T-helper 17 cell (primary cell): ENCODE measurements around the gene JAZF1. TPM values are rescaled to one million over a fixed set of nuclear protein-coding genes. Genes with fewer than 3 reads are reported as not detected.

ENCODE experiments used
- ATAC-seq: fragments of 150-1000 bp; cut with Tn5 transposase; 2 replicates; pipeline ENCODE4 v1.10.0; 2021; ENCODE audit warnings: mild to moderate bottlenecking, moderate library complexity
- DNase-seq, 3 donors: peaks; one replicate each; pipeline versions ENCODE4 v3.0.0 to v3.0.0-alpha.2; 2020 to 2021
- H3K9me3 ChIP-seq: one replicate; pipeline ENCODE4 v1.7.0; 2013; ENCODE audit warnings: low read length, mild to moderate bottlenecking; ENCODE audit not compliant: control insufficient read depth, poor library complexity, severe bottlenecking
- H3K27ac Mint-ChIP-seq: one replicate; pipeline ENCODE4 v1.8.0; 2022; ENCODE audit warnings: mild to moderate bottlenecking, moderate library complexity, mixed read lengths
- H3K27me3 Mint-ChIP-seq: one replicate; pipeline ENCODE4 v1.8.0; 2022; ENCODE audit warnings: mixed read lengths
- H3K36me3 Mint-ChIP-seq: one replicate; pipeline ENCODE4 v1.8.0; 2022; ENCODE audit warnings: low read depth, mixed read lengths
- H3K4me1 Mint-ChIP-seq: one replicate; pipeline ENCODE4 v1.8.0; 2022; ENCODE audit warnings: mild to moderate bottlenecking, mixed read lengths
- H3K4me3 Mint-ChIP-seq: one replicate; pipeline ENCODE4 v1.8.0; 2022; ENCODE audit warnings: mild to moderate bottlenecking, moderate library complexity, mixed read lengths
- total RNA-seq, 4 donors: library from RNA in 2 of 4; stranded (reverse) in 2 of 4; gene quantifications; one replicate each; pipeline ENCODE4 v1.2.3 and lab custom pipeline; 2022 to 2026

JAZF1 gene
- total RNA-seq, 2 donors from 2014 or later, result 12.4 to 13.4 TPM

- ATAC-seq (peak; percentile 51), DNase-seq (peak; percentile 9 to 16 (median 10))
- Mint-ChIP-seq H3K27ac (no peak overlapping the region), H3K36me3 (peaks cover 5% of the 10 kb centered on the region), H3K4me3 (no peak overlapping the region), H3K4me1 (peaks cover 12% of the 10 kb centered on the region), H3K27me3 (no peaks in the 10 kb centered on the region)
- H3K9me3 ChIP-seq, result no peaks in the 10 kb centered on the region
These were observed 118.2 kb downstream of the JAZF1 start for GRCh38 chr7:28062197-28062991.

GRCh38 chr7:28061824-28062196, 118.8 kb downstream of the JAZF1 start:
- H3K36me3 Mint-ChIP-seq, result peaks cover 5% of the 10 kb centered on the region
- H3K27ac Mint-ChIP-seq, result no peak overlapping the region
- no peak overlapping the region for H3K4me3 Mint-ChIP-seq
- H3K4me1 Mint-ChIP-seq, result peaks cover 12% of the 10 kb centered on the region
- no peaks in the 10 kb centered on the region for H3K9me3 ChIP-seq
- H3K27me3 Mint-ChIP-seq, result no peaks in the 10 kb centered on the region
- ATAC-seq (no peak), DNase-seq (no peak)

- Mint-ChIP-seq H3K27me3 (no peaks in the 10 kb centered on the region), H3K36me3 (peaks cover 6% of the 10 kb centered on the region), H3K4me3 (no peak overlapping the region), H3K27ac (no peak overlapping the region), H3K4me1 (peaks cover 17% of the 10 kb centered on the region)
- DNase-seq (no peak), ATAC-seq (no peak)
- no peaks in the 10 kb centered on the region for H3K9me3 ChIP-seq
These were observed 120.1 kb downstream of the JAZF1 start for GRCh38 chr7:28060371-28060950.

- no peak for ATAC-seq
- no peak for DNase-seq
- Mint-ChIP-seq H3K36me3 (peaks cover 3% of the 10 kb centered on the region), H3K27me3 (no peaks in the 10 kb centered on the region), H3K4me3 (no peak overlapping the region), H3K4me1 (peaks cover 17% of the 10 kb centered on the region), H3K27ac (peak overlapping the region; percentile 81)
- no peaks in the 10 kb centered on the region for H3K9me3 ChIP-seq
These were observed 125.4 kb downstream of the JAZF1 start for GRCh38 chr7:28055161-28055544.

GRCh38 chr7:28054531-28055160, 125.9 kb downstream of the JAZF1 start:
- no peaks in the 10 kb centered on the region for H3K27me3 Mint-ChIP-seq
- peaks cover 3% of the 10 kb centered on the region for H3K36me3 Mint-ChIP-seq
- DNase-seq (no peak), ATAC-seq (no peak)
- peaks cover 17% of the 10 kb centered on the region for H3K4me1 Mint-ChIP-seq
- H3K27ac Mint-ChIP-seq, result peak overlapping the region; percentile 81
- H3K4me3 Mint-ChIP-seq, result no peak overlapping the region
- no peaks in the 10 kb centered on the region for H3K9me3 ChIP-seq

GRCh38 chr7:28052933-28053332, 127.7 kb downstream of the JAZF1 start:
- ATAC-seq, result no peak

GRCh38 chr7:28048694-28049093, 131.9 kb downstream of the JAZF1 start:
- peaks cover 8% of the 10 kb centered on the region for H3K4me1 Mint-ChIP-seq
- H3K9me3 ChIP-seq, result no peaks in the 10 kb centered on the region
- ATAC-seq (no peak), DNase-seq (no peak)
- H3K4me3 Mint-ChIP-seq, result no peak overlapping the region
- no peak overlapping the region for H3K27ac Mint-ChIP-seq
- H3K36me3 Mint-ChIP-seq, result peaks cover 2% of the 10 kb centered on the region
- H3K27me3 Mint-ChIP-seq, result no peaks in the 10 kb centered on the region

More at GRCh38 chr7:28052933-28053332, 127.7 kb downstream of the JAZF1 start:
- no peak for DNase-seq
- Mint-ChIP-seq H3K4me3 (no peak overlapping the region), H3K27me3 (no peaks in the 10 kb centered on the region), H3K36me3 (peaks cover 3% of the 10 kb centered on the region), H3K4me1 (peaks cover 16% of the 10 kb centered on the region), H3K27ac (no peak overlapping the region)
- H3K9me3 ChIP-seq, result no peaks in the 10 kb centered on the region

- Mint-ChIP-seq H3K4me1 (peaks cover 5% of the 10 kb centered on the region), H3K36me3 (peaks cover 2% of the 10 kb centered on the region), H3K27ac (no peak overlapping the region), H3K27me3 (no peaks in the 10 kb centered on the region), H3K4me3 (no peak overlapping the region)
- no peaks in the 10 kb centered on the region for H3K9me3 ChIP-seq
- ATAC-seq (no peak), DNase-seq (no peak)
These were observed 134.6 kb downstream of the JAZF1 start for GRCh38 chr7:28046035-28046434.

- no peak overlapping the region for H3K27ac Mint-ChIP-seq
These were observed 135.0 kb downstream of the JAZF1 start for GRCh38 chr7:28045592-28045991.

GRCh38 chr7:28044825-28045224, 135.8 kb downstream of the JAZF1 start:
- ATAC-seq, result no peak
- peaks cover 11% of the 10 kb centered on the region for H3K4me1 Mint-ChIP-seq

More at GRCh38 chr7:28045592-28045991, 135.0 kb downstream of the JAZF1 start:
- H3K9me3 ChIP-seq, result no peaks in the 10 kb centered on the region
- DNase-seq, result no peak
- no peak for ATAC-seq
- Mint-ChIP-seq H3K4me1 (peaks cover 6% of the 10 kb centered on the region), H3K27me3 (no peaks in the 10 kb centered on the region), H3K4me3 (no peak overlapping the region), H3K36me3 (peaks cover 2% of the 10 kb centered on the region)

GRCh38 chr7:28042721-28043120, 137.9 kb downstream of the JAZF1 start:
- DNase-seq (no peak), ATAC-seq (no peak)
- Mint-ChIP-seq H3K27ac (no peak overlapping the region), H3K36me3 (peaks cover 2% of the 10 kb centered on the region), H3K27me3 (no peaks in the 10 kb centered on the region), H3K4me1 (peaks cover 18% of the 10 kb centered on the region), H3K4me3 (no peak overlapping the region)
- no peaks in the 10 kb centered on the region for H3K9me3 ChIP-seq

More at GRCh38 chr7:28044825-28045224, 135.8 kb downstream of the JAZF1 start:
- no peak for DNase-seq
- Mint-ChIP-seq H3K27ac (no peak overlapping the region), H3K4me3 (no peak overlapping the region), H3K36me3 (peaks cover 2% of the 10 kb centered on the region), H3K27me3 (no peaks in the 10 kb centered on the region)
- H3K9me3 ChIP-seq, result no peaks in the 10 kb centered on the region

- no peak overlapping the region for H3K4me3 Mint-ChIP-seq
- no peak overlapping the region for H3K27ac Mint-ChIP-seq
- no peaks in the 10 kb centered on the region for H3K27me3 Mint-ChIP-seq
- DNase-seq (no peak), ATAC-seq (no peak)
- peaks cover 22% of the 10 kb centered on the region for H3K4me1 Mint-ChIP-seq
- peaks cover 2% of the 10 kb centered on the region for H3K36me3 Mint-ChIP-seq
- H3K9me3 ChIP-seq, result no peaks in the 10 kb centered on the region
These were observed 138.9 kb downstream of the JAZF1 start for GRCh38 chr7:28041508-28042314.
